ENCODE results near the gene STARD8.
"Not testable (repeated sequence)": the region's sequence is repeated elsewhere in the genome, so short reads cannot be mapped to it uniquely, and the experiment has no call there.

Gene STARD8

DNA sequence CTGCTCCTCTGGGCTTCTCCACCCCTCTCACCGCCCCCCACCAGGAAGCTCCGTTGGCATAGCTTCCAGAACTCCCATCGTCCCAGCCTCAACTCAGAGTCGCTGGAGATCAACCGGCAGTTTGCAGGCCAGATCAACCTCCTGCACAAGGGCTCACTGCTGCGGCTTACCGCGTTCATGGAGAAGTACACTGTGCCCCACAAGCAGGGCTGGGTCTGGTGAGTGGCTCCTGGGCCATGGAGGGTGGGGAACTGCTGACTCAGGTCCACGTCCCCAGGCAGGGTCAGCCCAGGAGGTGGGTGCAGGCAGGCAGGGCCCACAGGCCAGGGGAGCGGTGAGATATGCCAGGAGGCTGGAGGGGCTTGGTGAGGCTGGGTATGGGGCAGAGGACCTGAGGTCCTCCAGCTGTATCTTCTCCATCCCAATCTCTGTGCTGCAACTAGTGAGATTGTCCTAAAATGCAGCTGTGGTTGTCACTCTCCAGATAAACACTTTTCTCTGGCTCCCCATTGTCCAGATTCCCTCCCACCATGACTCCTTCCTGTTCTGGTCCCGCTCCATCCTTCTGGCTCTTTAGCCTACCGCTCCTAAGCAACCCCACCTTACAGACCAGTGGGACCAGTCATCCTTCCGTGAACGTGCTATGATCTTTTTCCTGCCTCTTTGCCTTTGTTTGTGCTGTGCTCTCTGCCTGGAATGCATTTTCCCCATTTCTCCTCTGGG, 71.9 kb downstream of the STARD8 start:
- DNase-seq = no peak

DNA sequence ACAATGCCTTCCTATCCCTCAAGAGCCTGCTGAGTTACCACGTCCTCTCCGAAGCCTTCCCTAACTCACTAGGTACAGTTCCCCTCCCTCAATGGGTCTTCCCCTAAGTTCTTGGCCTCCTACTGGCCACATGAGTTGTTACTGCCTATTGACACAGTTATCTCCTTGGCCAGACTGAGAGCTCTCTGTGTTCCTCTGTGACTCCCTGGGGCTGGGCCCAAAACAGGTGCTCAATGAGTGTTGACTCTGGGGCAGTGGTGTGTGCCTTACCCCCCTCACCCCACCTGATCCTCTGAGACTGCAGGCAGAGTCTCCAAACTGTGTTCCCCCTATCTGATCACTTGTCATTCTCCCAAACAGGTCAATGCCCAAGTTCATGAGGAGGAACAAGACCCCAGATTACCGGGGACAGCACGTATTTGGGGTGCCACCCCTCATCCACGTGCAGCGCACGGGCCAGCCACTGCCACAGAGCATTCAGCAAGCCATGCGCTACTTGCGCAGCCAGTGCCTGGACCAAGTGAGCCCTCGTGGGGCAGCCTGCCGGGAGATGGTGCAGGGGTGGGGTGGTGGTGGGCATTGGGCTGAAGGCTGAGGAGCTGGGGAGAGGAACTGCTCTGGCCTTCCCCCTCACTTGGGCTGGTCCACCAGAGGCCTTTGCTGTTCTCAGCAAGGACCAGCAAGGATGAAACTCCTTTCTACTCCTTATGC, 72.6 kb downstream of the STARD8 start:
- DNase-seq = no peak

DNA sequence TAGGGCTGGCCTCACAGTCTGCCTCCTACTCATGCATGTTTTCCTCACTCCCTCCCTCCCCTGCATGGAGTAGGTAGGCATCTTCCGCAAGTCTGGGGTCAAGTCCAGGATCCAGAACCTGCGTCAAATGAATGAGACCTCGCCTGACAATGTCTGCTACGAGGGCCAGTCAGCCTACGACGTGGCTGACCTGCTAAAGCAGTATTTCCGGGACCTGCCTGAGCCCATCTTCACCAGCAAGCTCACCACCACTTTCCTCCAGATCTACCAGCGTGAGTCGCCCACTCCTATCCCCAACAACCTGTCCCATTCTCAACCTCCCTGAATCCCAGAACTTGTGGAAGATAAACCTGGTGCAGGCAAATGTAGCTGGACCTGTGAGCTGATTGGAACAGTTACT, 73.4 kb downstream of the STARD8 start:
- no peak for DNase-seq

DNA sequence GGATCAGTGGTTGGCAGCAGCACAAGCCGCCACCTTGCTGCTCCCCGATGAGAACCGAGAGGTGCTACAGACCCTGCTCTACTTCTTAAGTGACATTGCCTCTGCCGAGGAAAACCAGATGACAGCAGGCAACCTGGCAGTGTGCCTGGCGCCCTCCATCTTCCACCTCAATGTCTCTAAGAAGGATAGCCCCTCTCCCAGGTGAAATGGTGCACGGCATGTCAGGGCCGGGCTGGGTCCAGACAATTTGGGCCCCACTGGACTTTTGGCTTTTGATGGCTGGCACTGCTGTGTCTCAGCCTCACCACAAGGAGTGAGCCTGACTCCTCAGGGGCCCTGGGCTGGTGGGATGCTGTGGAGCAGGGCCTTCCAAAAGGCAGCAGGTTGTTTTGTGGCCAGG, 74.1 kb downstream of the STARD8 start:
- DNase-seq = no peak

DNA sequence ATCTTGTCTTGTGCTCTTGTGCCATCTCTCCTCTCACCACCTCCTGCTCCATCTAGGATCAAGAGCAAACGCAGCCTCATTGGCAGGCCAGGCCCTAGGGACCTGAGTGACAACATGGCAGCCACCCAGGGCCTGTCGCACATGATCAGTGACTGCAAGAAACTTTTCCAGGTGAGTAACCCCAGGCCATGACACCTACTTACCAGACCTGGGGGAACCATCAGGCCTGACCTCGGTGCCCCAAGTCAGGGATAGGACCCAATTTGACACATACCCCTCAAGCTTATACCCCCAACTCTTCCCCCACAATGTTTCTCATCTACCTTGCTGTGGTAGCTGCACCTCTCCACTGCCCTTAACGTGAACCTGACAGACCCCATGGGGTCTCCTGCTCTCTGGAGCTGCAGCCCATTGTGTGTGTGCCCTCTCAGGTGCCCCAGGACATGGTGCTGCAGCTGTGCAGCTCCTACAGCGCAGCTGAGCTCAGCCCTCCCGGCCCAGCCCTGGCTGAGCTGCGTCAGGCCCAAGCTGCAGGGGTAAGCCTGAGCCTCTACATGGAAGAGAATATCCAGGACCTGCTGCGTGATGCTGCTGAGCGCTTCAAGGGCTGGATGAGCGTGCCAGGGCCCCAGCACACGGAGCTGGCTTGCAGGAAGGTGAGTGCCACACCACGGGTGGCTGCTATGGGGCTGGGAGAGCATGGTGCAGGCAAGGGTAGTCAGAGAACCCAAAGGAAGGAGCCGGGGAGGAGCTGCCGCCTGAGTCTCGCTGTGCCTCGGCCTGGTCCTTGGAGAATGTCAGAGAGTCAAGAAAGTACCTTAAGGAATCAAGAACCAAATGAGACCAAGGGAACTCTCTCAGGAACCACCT, 74.8 kb downstream of the STARD8 start:
- no peak for DNase-seq

DNA sequence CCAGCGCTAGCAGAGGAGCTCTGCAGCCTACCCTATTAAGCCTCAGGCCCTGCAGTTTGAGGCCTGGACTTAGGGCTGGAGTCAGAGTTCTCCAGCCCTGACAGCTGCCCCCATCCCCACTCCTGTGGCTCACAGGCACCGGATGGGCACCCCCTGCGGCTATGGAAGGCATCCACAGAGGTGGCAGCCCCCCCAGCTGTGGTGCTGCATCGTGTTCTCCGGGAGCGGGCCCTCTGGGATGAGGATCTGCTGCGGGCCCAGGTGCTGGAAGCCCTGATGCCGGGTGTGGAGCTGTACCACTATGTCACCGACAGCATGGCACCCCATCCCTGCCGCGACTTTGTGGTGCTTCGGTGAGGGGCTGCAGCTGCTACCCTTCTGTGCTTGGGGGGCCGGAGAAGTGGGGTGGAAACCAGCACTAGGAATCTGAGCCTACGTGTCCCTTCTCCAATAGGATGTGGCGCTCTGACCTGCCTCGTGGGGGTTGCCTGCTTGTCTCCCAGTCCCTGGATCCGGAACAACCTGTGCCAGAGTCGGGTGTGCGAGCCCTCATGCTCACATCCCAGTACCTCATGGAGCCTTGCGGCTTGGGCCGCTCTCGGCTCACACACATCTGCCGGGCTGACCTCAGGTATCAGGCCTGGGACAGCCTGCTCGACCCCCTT, 76.2 kb downstream of the STARD8 start:
- DNase-seq = no peak

DNA sequence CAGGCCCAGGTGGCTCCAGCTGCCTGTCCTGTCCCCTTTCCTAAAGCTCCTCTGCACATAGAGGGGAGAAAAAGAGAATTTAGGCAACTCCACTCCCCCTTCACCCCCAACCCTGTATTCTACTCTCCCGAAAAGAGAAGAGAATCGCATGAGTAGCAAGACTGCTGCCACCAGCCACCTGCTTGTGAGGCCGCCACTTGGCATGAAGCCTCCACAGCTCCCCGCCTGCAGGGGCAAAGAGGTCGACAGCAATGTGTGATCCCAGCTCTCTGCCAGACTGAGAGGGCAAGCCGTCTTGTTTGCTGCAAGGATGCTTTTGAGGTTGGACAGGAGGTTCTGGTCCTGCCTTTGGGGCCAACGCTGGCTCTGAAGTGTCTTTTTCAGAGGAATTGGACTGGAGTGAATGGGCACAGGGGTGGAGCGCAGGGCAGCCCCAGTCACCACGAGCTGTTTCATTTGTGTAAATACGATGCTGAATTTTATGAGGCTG, 77.1 kb downstream of the STARD8 start:
- DNase-seq = no peak

DNA sequence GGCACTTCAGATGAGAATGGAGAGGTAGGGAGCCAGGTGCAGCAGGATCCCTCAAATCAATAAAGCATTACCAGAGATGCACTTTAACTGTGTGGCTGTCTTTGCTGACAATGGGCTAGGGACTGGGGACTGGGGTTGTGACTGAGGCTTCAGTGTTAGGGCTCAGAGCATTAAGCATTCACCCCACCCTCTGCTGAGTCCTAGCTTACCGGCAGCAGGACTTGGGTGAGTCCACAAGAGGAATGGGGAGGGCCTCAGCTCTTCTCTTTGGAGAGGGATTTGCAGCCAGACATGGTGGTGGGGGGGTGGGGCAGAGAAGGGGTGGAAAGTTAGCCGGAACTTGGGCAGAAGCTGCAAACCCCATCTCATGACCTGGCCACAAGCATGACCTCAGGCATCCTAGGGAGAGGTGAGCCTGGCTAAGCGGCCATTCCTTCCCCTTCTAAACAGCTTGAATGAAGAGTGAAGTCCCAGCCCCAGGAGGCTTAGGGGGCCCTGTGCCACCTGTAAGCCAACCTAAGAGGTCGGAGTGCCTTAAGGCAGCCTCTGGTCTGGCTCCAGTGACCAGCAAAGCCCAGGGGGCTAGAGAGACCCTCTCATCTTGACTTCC, 78.4 kb downstream of the STARD8 start:
- no peak for DNase-seq

DNA sequence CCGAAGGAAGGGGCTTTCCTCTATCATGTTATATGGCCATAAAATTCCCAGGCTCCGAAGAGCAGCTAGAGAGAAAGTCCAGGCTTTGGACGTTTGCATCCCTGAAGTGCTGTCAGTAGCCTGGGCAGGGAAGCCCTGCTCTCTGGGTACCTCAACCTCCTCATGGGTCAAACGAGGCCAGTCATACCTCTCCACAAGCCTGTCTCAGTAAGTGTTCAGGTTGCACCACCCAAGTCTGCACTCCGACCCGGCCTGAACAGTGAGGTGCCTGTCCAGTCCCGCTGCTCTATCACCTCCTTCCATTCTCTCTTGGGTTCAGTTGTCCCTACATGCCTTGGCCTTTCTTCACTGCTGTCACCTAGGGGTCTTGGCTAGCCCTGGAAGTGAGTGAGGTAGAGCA, 78.9 kb downstream of the STARD8 start:
- DNase-seq = no peak

DNA sequence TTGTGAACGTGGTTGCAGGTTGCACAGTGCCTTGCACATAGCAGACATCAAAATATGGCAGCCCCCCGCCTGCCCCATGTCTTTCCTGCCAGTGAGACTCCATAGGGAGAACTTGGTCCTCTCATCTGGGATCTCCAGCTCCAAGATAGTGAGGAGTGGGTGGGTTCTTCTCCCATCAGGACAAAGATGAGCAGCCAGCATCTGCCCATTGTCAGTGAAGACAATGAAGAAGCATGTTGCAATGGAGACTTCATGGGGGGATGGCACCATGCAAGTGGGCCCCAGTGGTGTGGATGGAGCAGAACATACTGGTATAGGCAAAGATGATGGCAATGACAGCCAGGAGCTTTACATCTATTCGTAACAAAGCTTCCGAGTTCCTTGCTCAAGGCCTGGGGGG, 80.2 kb downstream of the STARD8 start:
- DNase-seq = no peak

DNA sequence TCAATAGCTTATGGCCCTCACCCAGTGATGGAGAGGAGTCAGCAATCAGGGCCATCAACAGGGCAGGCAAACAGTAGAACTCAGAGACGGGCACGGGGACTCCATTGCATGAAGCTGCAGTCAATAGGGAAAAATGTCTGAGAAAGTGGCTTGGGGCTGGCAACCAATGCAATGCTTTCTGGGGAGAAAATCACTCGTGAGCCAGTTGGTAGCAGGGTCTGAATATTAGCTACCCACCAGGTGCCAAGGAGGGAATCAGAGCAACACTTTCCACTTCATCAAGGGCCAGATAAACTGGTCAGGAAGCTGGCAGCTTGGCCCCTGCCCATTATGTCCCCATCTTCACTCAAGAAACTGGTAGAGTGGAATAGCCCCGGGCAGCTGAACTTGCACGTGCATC, 80.7 kb downstream of the STARD8 start:
- DNase-seq = no peak

DNA sequence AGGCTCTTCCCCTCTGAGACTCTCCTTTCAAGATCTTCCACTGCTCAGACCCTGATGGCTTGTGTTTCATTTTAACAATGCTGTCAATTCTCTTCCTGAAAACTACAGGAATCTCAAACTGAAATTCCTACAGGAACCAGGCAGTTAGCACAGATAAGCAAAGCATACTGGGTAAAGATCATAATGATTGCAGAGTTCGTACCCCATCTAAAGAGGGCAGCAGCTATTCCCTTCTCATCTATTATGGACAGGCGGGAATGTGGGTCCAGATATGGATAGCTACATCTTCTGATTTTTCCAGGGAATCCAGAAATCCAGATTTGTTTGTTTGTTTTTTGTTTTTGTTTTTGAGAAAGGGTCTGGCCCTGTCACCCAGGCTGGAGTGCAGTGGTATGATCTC, 83.8 kb downstream of the STARD8 start:
- no peak for DNase-seq

DNA sequence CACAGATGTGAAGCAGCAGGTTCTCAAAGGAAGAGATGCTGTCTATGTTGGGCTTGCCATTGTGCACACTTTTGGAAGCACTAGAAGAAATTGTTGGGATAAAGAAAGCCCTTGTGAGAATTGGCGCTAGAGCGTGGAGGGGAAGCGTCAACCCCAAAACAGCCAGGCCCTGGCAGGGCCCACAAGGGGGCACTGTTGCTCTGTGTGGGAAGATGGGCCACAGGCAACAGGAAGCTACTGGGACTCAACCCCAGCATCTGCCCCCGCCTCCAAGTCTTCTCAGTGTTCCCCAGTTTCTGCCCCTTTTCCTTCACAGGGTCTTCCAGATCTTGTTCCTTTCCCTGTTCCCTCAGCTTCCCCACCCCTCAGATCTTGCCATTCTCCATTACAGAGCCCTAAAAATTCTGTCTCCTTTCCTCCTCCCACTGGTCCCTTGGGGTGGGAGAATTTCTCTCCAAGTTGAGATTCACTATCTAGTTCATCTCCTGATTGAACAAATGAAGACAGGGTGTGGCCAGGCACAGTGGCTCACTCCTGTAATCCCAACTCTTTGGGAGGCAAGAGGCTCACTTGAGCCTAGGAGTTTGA, 85.5 kb downstream of the STARD8 start:
- no peak for DNase-seq

DNA sequence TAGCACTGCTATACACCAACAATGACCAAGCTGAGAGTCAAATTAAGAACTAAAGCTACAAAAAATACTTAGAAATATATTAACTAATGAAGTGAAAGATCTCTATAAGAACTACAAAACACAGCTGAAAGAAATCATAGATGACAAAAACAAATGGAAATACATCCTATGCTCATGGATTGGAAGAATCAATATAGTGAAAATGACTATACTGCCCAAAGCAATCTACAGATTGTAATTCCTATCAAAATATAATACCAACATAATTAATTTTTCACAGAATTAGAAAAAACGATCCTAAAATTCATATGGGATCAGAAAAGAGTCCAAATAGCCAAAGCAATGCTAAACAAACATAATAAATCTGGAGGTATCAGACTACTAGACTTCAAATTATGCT, 87.8 kb downstream of the STARD8 start:
- DNase-seq = no peak

DNA sequence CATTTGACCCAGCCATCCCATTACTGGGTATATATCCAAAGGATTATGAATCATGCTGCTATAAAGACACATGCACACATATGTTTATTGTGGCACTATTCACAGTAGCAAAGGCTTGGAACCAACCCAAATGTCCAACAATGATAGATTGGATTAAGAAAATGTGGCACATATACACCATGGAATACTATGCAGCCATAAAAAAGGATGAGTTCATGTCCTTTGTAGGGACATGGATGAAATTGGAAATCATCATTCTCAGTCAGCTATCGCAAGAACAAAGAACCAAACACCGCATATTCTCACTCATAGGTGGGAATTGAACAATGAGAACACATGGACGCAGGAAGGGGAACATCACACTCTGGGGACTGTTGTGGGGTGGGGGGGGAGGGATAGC, 94.4 kb downstream of the STARD8 start:
- not testable (repeated sequence) for DNase-seq

DNA sequence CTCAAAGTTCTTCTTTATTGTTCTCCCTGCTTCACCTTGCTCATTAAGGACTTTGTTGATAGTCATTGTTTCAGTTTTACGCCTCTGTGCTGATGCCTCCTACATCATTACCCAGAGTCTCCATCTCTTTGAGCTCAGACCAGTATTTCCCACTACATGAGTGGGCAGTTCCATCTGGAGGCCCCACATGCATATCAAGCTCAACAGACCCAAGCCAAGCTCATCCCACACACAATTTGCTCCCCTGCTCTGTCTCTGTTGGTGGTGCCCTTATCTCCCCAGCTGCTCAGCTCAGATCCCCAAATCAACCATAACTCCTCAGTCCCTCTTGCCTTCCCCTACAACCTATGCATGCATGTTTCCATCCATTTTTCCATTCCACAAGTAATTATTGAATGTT, 96.3 kb downstream of the STARD8 start:
- DNase-seq = no peak

DNA sequence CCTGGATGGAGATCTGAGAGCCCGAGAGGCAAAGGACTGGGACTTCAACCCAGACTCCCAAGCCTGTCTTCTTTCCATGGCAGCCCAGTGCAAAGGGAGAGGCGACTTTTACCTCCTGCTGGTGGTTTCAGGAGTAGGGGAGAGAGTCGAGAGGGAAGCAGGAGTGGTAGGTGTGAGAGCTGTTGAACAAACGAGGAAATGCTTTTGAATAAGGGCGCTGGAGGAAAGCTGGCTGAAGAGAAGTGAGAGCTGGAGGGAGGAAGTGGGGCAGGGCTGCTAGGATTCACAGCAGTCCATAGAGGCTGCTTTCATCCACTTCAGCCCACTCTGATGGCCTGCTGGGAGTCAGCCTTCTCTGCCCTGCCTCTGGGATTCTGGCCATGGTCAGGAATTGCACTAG, 99.5 kb downstream of the STARD8 start:
- no peak for DNase-seq

DNA sequence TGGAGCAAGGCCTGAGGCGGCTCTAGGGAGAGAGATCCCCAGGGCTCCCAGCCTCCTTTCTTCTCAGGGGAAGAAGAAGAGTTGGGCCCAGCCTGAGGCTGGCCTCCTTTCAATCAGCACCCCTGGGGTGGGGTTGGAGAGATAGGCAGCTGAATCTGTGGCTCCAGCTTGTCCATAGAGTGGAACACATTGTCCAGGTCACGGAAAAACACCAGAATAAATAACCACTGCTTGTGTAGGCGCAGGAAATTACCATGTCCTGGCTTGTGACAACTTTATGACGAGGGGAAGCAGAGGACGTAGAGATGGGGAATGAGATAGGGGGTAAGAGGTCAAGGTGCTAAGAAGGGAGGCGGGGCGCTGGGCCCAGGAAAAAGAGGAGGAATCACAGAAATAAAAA, 100.6 kb downstream of the STARD8 start:
- DNase-seq = no peak

DNA sequence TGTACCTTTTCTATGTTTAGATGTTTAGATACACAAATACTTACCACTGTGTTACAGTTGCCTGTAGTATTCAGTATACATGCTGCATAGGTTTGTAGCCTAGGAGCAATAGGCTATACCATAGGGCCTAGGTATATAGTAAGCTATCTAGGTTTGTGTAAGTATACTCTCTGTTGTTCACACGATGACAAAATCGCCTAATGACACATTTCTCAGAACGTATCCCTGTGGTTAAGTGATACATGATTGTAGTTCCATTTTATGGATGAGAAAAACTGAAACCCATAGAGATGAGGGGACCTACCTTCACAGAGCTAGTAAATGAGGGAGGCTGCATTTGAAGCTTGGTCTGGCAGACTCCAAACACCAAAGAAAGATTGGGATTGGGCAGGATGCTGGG, 102.0 kb downstream of the STARD8 start:
- no peak for DNase-seq

DNA sequence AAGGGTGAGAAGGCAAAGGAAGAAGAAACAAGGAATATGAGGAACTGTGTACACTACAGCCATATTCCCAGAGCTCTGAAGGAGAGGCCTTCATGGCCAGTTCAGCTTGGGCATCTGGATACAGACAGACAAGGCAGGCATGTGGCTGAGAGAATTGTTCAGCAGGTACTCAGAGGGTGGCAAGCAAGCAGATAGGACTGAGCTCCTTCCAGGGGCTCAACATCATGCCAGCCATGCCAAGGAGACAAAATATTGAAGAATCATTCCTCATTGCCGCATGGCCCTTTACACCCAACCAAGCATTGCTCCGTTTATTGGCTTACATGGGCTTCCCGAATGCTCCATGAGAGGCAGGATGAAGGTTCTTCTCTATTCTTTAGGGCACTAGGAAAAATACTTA, 102.8 kb downstream of the STARD8 start:
- DNase-seq = no peak

DNA sequence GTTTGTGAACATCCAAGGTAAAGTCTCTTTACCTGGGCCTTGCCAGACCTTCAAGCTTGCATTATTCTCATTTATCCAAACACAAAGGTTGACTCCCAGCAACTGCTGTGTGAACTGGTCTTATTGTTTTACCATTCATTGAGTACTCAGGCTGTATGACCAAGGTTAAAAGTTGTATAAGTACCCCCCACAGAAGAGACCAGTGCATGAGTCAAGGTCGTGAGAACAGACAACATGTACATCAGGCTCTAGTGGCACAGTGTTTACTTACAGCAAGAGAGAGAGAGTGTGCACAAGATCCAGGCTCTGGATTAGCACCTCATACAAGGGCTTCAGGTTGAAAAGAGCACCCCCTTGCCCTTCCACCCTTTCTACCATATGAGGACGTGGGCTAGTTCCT, 103.9 kb downstream of the STARD8 start:
- DNase-seq = no peak

DNA sequence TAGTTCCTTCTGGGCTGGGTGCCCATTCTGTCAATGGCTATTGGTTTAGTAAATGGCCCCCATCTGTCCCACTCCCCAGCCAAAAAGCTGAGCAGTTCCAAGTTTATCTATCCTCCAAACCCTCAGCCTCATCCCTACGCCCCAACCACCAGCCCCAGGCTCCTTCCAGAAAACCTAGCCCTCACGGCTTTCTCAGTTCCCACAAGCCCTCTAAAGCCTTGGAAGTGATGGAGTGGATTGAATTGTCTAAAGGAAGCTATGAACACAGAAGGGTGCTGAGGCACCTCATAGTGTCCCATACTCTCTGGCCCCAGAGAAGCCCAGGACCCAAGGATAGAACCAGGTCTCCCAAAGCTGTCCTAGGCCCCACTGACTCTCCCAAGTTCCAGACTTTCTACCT, 105.8 kb downstream of the STARD8 start:
- no peak for DNase-seq
